HG02840 (cell line): ENCODE measurements around the gene CPXM2.

Source experiments
- ATAC-seq: cut with Tn5 transposase; IDR thresholded peaks from one replicate; pipeline ENCODE4 v1.9.1; 2021; ENCODE audit warnings: mild to moderate bottlenecking, moderate library complexity, moderate number of reproducible peaks; ENCODE audit not compliant: unreplicated experiment, low FRiP score

The CPXM2 gene

GRCh38 chr10:123804716-123805115, 86.9 kb downstream of the CPXM2 start:
- ATAC-seq, result no peak

GRCh38 chr10:123800821-123801220, 90.8 kb downstream of the CPXM2 start:
- no peak for ATAC-seq

GRCh38 chr10:123800289-123800688, 91.3 kb downstream of the CPXM2 start:
- no peak for ATAC-seq

- ATAC-seq, result no peak
These were observed 92.8 kb downstream of the CPXM2 start for GRCh38 chr10:123798856-123799255.

GRCh38 chr10:123797813-123798212, 93.8 kb downstream of the CPXM2 start:
- ATAC-seq, result no peak

- ATAC-seq, result no peak
These were observed 94.9 kb downstream of the CPXM2 start for GRCh38 chr10:123796736-123797135.

GRCh38 chr10:123795846-123796590, 95.6 kb downstream of the CPXM2 start:
- no peak for ATAC-seq

- no peak for ATAC-seq
These were observed 96.3 kb downstream of the CPXM2 start for GRCh38 chr10:123795196-123795780.

GRCh38 chr10:123792248-123792978, 99.2 kb downstream of the CPXM2 start:
- ATAC-seq, result no peak

- no peak for ATAC-seq
These were observed 101.3 kb downstream of the CPXM2 start for GRCh38 chr10:123790132-123790885.

- ATAC-seq, result no peak
These were observed 102.6 kb downstream of the CPXM2 start for GRCh38 chr10:123788981-123789380.

- ATAC-seq, result no peak
These were observed 104.0 kb downstream of the CPXM2 start for GRCh38 chr10:123787566-123787965.

GRCh38 chr10:123786896-123787295, 104.7 kb downstream of the CPXM2 start:
- ATAC-seq, result no peak

- ATAC-seq, result no peak
These were observed 105.3 kb downstream of the CPXM2 start for GRCh38 chr10:123786306-123786705.

GRCh38 chr10:123784646-123785045, 107.0 kb downstream of the CPXM2 start:
- no peak for ATAC-seq

GRCh38 chr10:123784216-123784615, 107.4 kb downstream of the CPXM2 start:
- no peak for ATAC-seq

- no peak for ATAC-seq
These were observed 108.3 kb downstream of the CPXM2 start for GRCh38 chr10:123783296-123783695.

- no peak for ATAC-seq
These were observed 109.1 kb downstream of the CPXM2 start for GRCh38 chr10:123782549-123782948.

GRCh38 chr10:123781956-123782500, 109.6 kb downstream of the CPXM2 start:
- no peak for ATAC-seq

- ATAC-seq, result no peak
These were observed 110.2 kb downstream of the CPXM2 start for GRCh38 chr10:123781324-123781900.
